Astrocyte (in vitro differentiated cells and primary cell): ENCODE results near the gene PCSK5. TPM values are rescaled to one million over a fixed set of nuclear protein-coding genes. Genes with fewer than 3 reads are reported as not detected.

Source experiments
- DNase-seq: peaks from one replicate; pipeline ENCODE4 v3.0.0-alpha.2; 2010; ENCODE audit warnings: low read depth
- FAIRE-seq: peaks from 2 replicates; lab custom pipeline; 2011; peaks lifted over from hg19 to GRCh38; lab: Jason Lieb, UNC
- H2AFZ ChIP-seq: 2 replicates; pipeline ENCODE4 v1.6.0; 2012; ENCODE audit warnings: low read depth, low read length, inconsistent platforms
- H3K27ac ChIP-seq: 2 replicates; pipeline ENCODE4 v1.5.1; 2011; ENCODE audit warnings: low read depth, low read length, inconsistent platforms
- H3K27me3 ChIP-seq: 2 replicates; pipeline ENCODE4 v1.6.0; 2011; ENCODE audit warnings: low read length, inconsistent platforms; ENCODE audit not compliant: insufficient read depth
- H3K36me3 ChIP-seq: 2 replicates; pipeline ENCODE4 v1.5.1; 2011; ENCODE audit warnings: low read length, inconsistent platforms; ENCODE audit not compliant: insufficient read depth
- H3K4me1 ChIP-seq: 2 replicates; pipeline ENCODE4 v1.5.1; 2011; ENCODE audit warnings: low read length, inconsistent platforms; ENCODE audit not compliant: insufficient read depth
- H3K4me2 ChIP-seq: 2 replicates; pipeline ENCODE4 v1.6.0; 2012; ENCODE audit warnings: low read length, inconsistent platforms
- H3K4me3 ChIP-seq: 2 replicates; pipeline ENCODE4 v1.5.1; 2011; ENCODE audit warnings: low read depth, mild to moderate bottlenecking, low read length, inconsistent platforms; ENCODE audit not compliant: insufficient read depth
- H3K79me2 ChIP-seq: 2 replicates; pipeline ENCODE4 v1.6.0; 2012; ENCODE audit warnings: mild to moderate bottlenecking, low read length, inconsistent platforms; ENCODE audit not compliant: insufficient read depth
- H3K9ac ChIP-seq: 2 replicates; pipeline ENCODE4 v1.6.0; 2012; ENCODE audit warnings: mild to moderate bottlenecking, low read length, inconsistent platforms
- H3K9me3 ChIP-seq: 2 replicates; pipeline ENCODE4 v1.5.1; 2012; ENCODE audit warnings: low read depth, mild to moderate bottlenecking, low read length, inconsistent platforms; ENCODE audit not compliant: insufficient read depth
- H4K20me1 ChIP-seq: 2 replicates; pipeline ENCODE4 v1.6.0; 2012; ENCODE audit warnings: low read length, inconsistent platforms; ENCODE audit not compliant: insufficient read depth
- H3K27ac Mint-ChIP-seq: one replicate; pipeline ENCODE4 v1.8.0; 2021; ENCODE audit warnings: mild to moderate bottlenecking, mixed read lengths; ENCODE audit not compliant: unreplicated experiment
- H3K27me3 Mint-ChIP-seq: one replicate; pipeline ENCODE4 v1.8.0; 2021; ENCODE audit warnings: low read depth, mixed read lengths; ENCODE audit not compliant: unreplicated experiment
- H3K36me3 Mint-ChIP-seq: one replicate; pipeline ENCODE4 v1.8.0; 2021; ENCODE audit warnings: low read depth, mixed read lengths; ENCODE audit not compliant: unreplicated experiment
- H3K4me1 Mint-ChIP-seq: one replicate; pipeline ENCODE4 v1.8.0; 2021; ENCODE audit warnings: low read depth, mixed read lengths; ENCODE audit not compliant: unreplicated experiment
- H3K4me3 Mint-ChIP-seq: one replicate; pipeline ENCODE4 v1.8.0; 2021; ENCODE audit warnings: mild to moderate bottlenecking, moderate library complexity, mixed read lengths; ENCODE audit not compliant: unreplicated experiment
- H3K9me3 Mint-ChIP-seq: one replicate; pipeline ENCODE4 v1.8.0; 2021; ENCODE audit warnings: mild to moderate bottlenecking, mixed read lengths; ENCODE audit not compliant: unreplicated experiment
- CTCF ChIP-seq: IDR thresholded peaks from 2 replicates; pipeline ENCODE4 v1.5.1; 2011; ENCODE audit warnings: low read depth, mild to moderate bottlenecking, inconsistent platforms, low read length, moderate library complexity; ENCODE audit not compliant: insufficient read depth
- EZH2 ChIP-seq: IDR thresholded peaks from 2 replicates; pipeline ENCODE4 v1.6.1; 2012; ENCODE audit warnings: mild to moderate bottlenecking, low read length, inconsistent platforms; ENCODE audit not compliant: insufficient read depth
- total RNA-seq: library from RNA; stranded (reverse); gene quantifications from 2 replicates; pipeline ENCODE4 v1.2.1, GENCODE V29; 2021

PCSK5 gene
- total RNA-seq, 1 donor from 2014 or later: 13.1 TPM

GRCh38 chr9:76404401-76404800 is 513.9 kb downstream of the PCSK5 start:
- FAIRE-seq: no peak
- no peak for DNase-seq
- no peaks in the 10 kb centered on the region for H3K27me3 Mint-ChIP-seq
- no peak for TF ChIP-seq EZH2
- no peak for TF ChIP-seq CTCF
- H3K4me1 Mint-ChIP-seq: peaks cover 8% of the 10 kb centered on the region
- H3K27ac Mint-ChIP-seq: no peak overlapping the region
- Histone ChIP-seq H3K4me3 (no peak overlapping the region), H3K9ac (no peak overlapping the region), H3K4me2 (no peak overlapping the region), H3K27me3 (no peaks in the 10 kb centered on the region), H3K36me3 (no peaks in the 10 kb centered on the region), H3K9me3 (no peaks in the 10 kb centered on the region), H3K27ac (no peak overlapping the region), H4K20me1 (no peaks in the 10 kb centered on the region), H3K4me1 (peaks cover 7% of the 10 kb centered on the region), H3K79me2 (no peaks in the 10 kb centered on the region), H2AFZ (no peak overlapping the region)
- H3K36me3 Mint-ChIP-seq: no peaks in the 10 kb centered on the region
- H3K4me3 Mint-ChIP-seq: no peak overlapping the region
- no peaks in the 10 kb centered on the region for H3K9me3 Mint-ChIP-seq

GRCh38 chr9:76405340-76405739 is 514.9 kb downstream of the PCSK5 start:
- Mint-ChIP-seq H3K27ac (peak overlapping the region; percentile 2), H3K4me1 (peaks cover 5% of the 10 kb centered on the region), H3K36me3 (no peaks in the 10 kb centered on the region), H3K9me3 (no peaks in the 10 kb centered on the region), H3K27me3 (no peaks in the 10 kb centered on the region), H3K4me3 (no peak overlapping the region)
- Histone ChIP-seq H3K4me1 (peaks cover 7% of the 10 kb centered on the region), H4K20me1 (no peaks in the 10 kb centered on the region), H3K9me3 (no peaks in the 10 kb centered on the region), H3K79me2 (no peaks in the 10 kb centered on the region), H2AFZ (no peak overlapping the region), H3K27me3 (no peaks in the 10 kb centered on the region), H3K27ac (no peak overlapping the region), H3K4me2 (no peak overlapping the region), H3K36me3 (no peaks in the 10 kb centered on the region), H3K9ac (no peak overlapping the region), H3K4me3 (no peak overlapping the region)
- no peak for TF ChIP-seq CTCF
- TF ChIP-seq EZH2: no peak
- DNase-seq (no peak), FAIRE-seq (no peak)

- Histone ChIP-seq H3K9me3 (no peaks in the 10 kb centered on the region), H4K20me1 (no peaks in the 10 kb centered on the region), H3K79me2 (no peaks in the 10 kb centered on the region), H3K36me3 (no peaks in the 10 kb centered on the region), H3K4me3 (no peak overlapping the region), H2AFZ (no peak overlapping the region), H3K4me1 (peaks cover 7% of the 10 kb centered on the region), H3K27me3 (no peaks in the 10 kb centered on the region), H3K4me2 (no peak overlapping the region), H3K9ac (no peak overlapping the region), H3K27ac (no peak overlapping the region)
- Mint-ChIP-seq H3K27me3 (no peaks in the 10 kb centered on the region), H3K36me3 (no peaks in the 10 kb centered on the region), H3K27ac (no peak overlapping the region), H3K4me1 (peaks cover 2% of the 10 kb centered on the region), H3K4me3 (no peak overlapping the region), H3K9me3 (no peaks in the 10 kb centered on the region)
- no peak for FAIRE-seq
- TF ChIP-seq EZH2: no peak
- TF ChIP-seq CTCF: no peak
- DNase-seq: no peak
Observed at GRCh38 chr9:76405868-76406267, 515.4 kb downstream of the PCSK5 start.
